Activated CD4-positive, alpha-beta memory T cell treated with anti-CD3 and anti-CD28 coated beads, Interleukin-2, amount 10 ng/mL, durations not matched to agents 7 days and 5 days (primary cell): Measurements from ENCODE around the gene MED15. TPM values are rescaled to one million over a fixed set of nuclear protein-coding genes. Genes with fewer than 3 reads are reported as not detected.

Experiments
- CTCF ChIA-PET: fragments of 350-600 bp; sonication (Branson Sonifier 250); formaldehyde crosslinking; loops from one replicate; lab custom pipeline; 2021; ENCODE audit warnings: antibody characterized with exemption, inconsistent platforms; lab: Charles Lee
- POLR2A ChIA-PET: fragments of 350-600 bp; sonication (Branson Sonifier 250); formaldehyde crosslinking; loops from one replicate; lab custom pipeline; 2021; ENCODE audit warnings: antibody characterized with exemption; lab: Charles Lee
- DNase-seq: peaks from one replicate; pipeline ENCODE4 v3.0.0-alpha.2; 2020
- H3K27ac Mint-ChIP-seq: one replicate; pipeline ENCODE4 v1.8.0; 2021; ENCODE audit warnings: mild to moderate bottlenecking, mixed read lengths
- H3K27me3 Mint-ChIP-seq: one replicate; pipeline ENCODE4 v1.8.0; 2021; ENCODE audit warnings: mixed read lengths
- H3K36me3 Mint-ChIP-seq: one replicate; pipeline ENCODE4 v1.8.0; 2021; ENCODE audit warnings: low read depth, mixed read lengths
- H3K4me1 Mint-ChIP-seq: one replicate; pipeline ENCODE4 v1.8.0; 2021; ENCODE audit warnings: mixed read lengths
- H3K4me3 Mint-ChIP-seq: one replicate; pipeline ENCODE4 v1.8.0; 2021; ENCODE audit warnings: mild to moderate bottlenecking, mixed read lengths
- H3K9me3 Mint-ChIP-seq: one replicate; pipeline ENCODE4 v1.8.0; 2021; ENCODE audit warnings: mixed read lengths
- total RNA-seq, 2 experiments: library from RNA; stranded (reverse); gene quantifications; one replicate each; pipeline ENCODE4 v1.2.3, GENCODE V29; 2021

The MED15 gene
- total RNA-seq, 2 experiments from 2014 or later = 168 TPM

- Mint-ChIP-seq H3K27ac (peak overlapping the region; percentile 61), H3K9me3 (no peaks in the 10 kb centered on the region), H3K4me1 (peaks cover 65% of the 10 kb centered on the region), H3K27me3 (no peaks in the 10 kb centered on the region), H3K36me3 (peaks cover 52% of the 10 kb centered on the region), H3K4me3 (no peak overlapping the region)
- ChIA-PET POLR2A (interaction anchor here (0.7 to 16.0 kb wide), 4 partner anchors 8 to 41 kb away, joined by 3 to 396 read pairs (median 5); partner anchors contain the start of gene MED15), CTCF (interaction anchor here (1.0 kb wide), 1 partner anchor 9 kb away, joined by 4 read pairs; no protein-coding TSS in a partner anchor)
- no peak for DNase-seq
Measured at GRCh38 chr22:20517841-20518592, 10.6 kb downstream of the MED15 start.

- DNase-seq = no peak
- Mint-ChIP-seq H3K27ac (no peak overlapping the region), H3K4me1 (peaks cover 68% of the 10 kb centered on the region), H3K9me3 (no peaks in the 10 kb centered on the region), H3K27me3 (no peaks in the 10 kb centered on the region), H3K4me3 (no peak overlapping the region), H3K36me3 (peaks cover 56% of the 10 kb centered on the region)
- CTCF ChIA-PET = interaction anchor here (0.7 to 1.4 kb wide), 2 partner anchors 101 to 117 kb away, joined by 3 read pairs; no protein-coding TSS in a partner anchor
- POLR2A ChIA-PET = interaction anchor here (1.0 to 16.0 kb wide), 3 partner anchors 10 to 39 kb away, joined by 3 to 396 read pairs (median 3); no protein-coding TSS in a partner anchor
Measured at GRCh38 chr22:20519558-20519957, 12.1 kb downstream of the MED15 start.

GRCh38 chr22:20520093-20520511 is 12.7 kb downstream of the MED15 start:
- CTCF ChIA-PET = interaction anchor here (1.4 kb wide), 1 partner anchor 102 kb away, joined by 3 read pairs; no protein-coding TSS in a partner anchor
- no peak for DNase-seq
- no peaks in the 10 kb centered on the region for H3K27me3 Mint-ChIP-seq
- no peak overlapping the region for H3K4me3 Mint-ChIP-seq
- H3K4me1 Mint-ChIP-seq = peaks cover 71% of the 10 kb centered on the region
- POLR2A ChIA-PET = interaction anchor here (1.0 to 16.0 kb wide), 4 partner anchors 11 to 39 kb away, joined by 3 to 396 read pairs (median 4); no protein-coding TSS in a partner anchor
- no peaks in the 10 kb centered on the region for H3K9me3 Mint-ChIP-seq
- H3K36me3 Mint-ChIP-seq = peaks cover 53% of the 10 kb centered on the region
- peak overlapping the region; percentile 57 for H3K27ac Mint-ChIP-seq

GRCh38 chr22:20522134-20523004 is 15.0 kb downstream of the MED15 start:
- peaks cover 69% of the 10 kb centered on the region for H3K4me1 Mint-ChIP-seq
- H3K27ac Mint-ChIP-seq = peak overlapping the region; percentile 53
- no peak overlapping the region for H3K4me3 Mint-ChIP-seq
- no peaks in the 10 kb centered on the region for H3K9me3 Mint-ChIP-seq
- no peaks in the 10 kb centered on the region for H3K27me3 Mint-ChIP-seq
- ChIA-PET CTCF (no interaction called here), POLR2A (interaction anchor here (1.0 to 3.1 kb wide), 5 partner anchors 14 to 35 kb away, joined by 3 to 18 read pairs (median 6); partner anchors contain the start of genes KLHL22 and MED15)
- H3K36me3 Mint-ChIP-seq = peaks cover 61% of the 10 kb centered on the region
- no peak for DNase-seq

- Mint-ChIP-seq H3K4me3 (no peak overlapping the region), H3K36me3 (peaks cover 59% of the 10 kb centered on the region), H3K27me3 (no peaks in the 10 kb centered on the region), H3K27ac (peak overlapping the region; percentile 63), H3K4me1 (peaks cover 64% of the 10 kb centered on the region), H3K9me3 (no peaks in the 10 kb centered on the region)
- POLR2A ChIA-PET = interaction anchor here (0.8 to 3.4 kb wide), 10 partner anchors 11 to 46 kb away, joined by 3 to 19 read pairs (median 5); partner anchors contain the start of genes KLHL22 and MED15
- peak; percentile 36 for DNase-seq
- CTCF ChIA-PET = no interaction called here
Measured at GRCh38 chr22:20523086-20523983, 15.9 kb downstream of the MED15 start.

- Mint-ChIP-seq H3K27ac (peak overlapping the region; percentile 66), H3K4me3 (no peak overlapping the region), H3K27me3 (no peaks in the 10 kb centered on the region), H3K9me3 (no peaks in the 10 kb centered on the region), H3K4me1 (peaks cover 60% of the 10 kb centered on the region), H3K36me3 (peaks cover 59% of the 10 kb centered on the region)
- no peak for DNase-seq
- ChIA-PET CTCF (interaction anchor here (0.9 to 2.5 kb wide), 2 partner anchors 47 to 106 kb away, joined by 3 to 7 read pairs; no protein-coding TSS in a partner anchor), POLR2A (interaction anchor here (0.8 to 3.4 kb wide), 8 partner anchors 12 to 45 kb away, joined by 3 to 19 read pairs (median 6); partner anchors contain the start of gene MED15)
Measured at GRCh38 chr22:20524004-20524481, 16.6 kb downstream of the MED15 start.

GRCh38 chr22:20525048-20525447 is 17.6 kb downstream of the MED15 start:
- no peak for DNase-seq
- H3K4me3 Mint-ChIP-seq = no peak overlapping the region
- ChIA-PET POLR2A (interaction anchor here (1.7 to 3.4 kb wide), 5 partner anchors 9 to 27 kb away, joined by 4 to 19 read pairs (median 7); partner anchors contain the start of gene MED15), CTCF (interaction anchor here (0.7 to 2.5 kb wide), 5 partner anchors 9 to 107 kb away, joined by 3 to 7 read pairs (median 3); no protein-coding TSS in a partner anchor)
- no peaks in the 10 kb centered on the region for H3K27me3 Mint-ChIP-seq
- H3K36me3 Mint-ChIP-seq = peaks cover 54% of the 10 kb centered on the region
- H3K9me3 Mint-ChIP-seq = no peaks in the 10 kb centered on the region
- H3K27ac Mint-ChIP-seq = no peak overlapping the region
- peaks cover 54% of the 10 kb centered on the region for H3K4me1 Mint-ChIP-seq

- ChIA-PET POLR2A (interaction anchor here (2.1 to 3.4 kb wide), 2 partner anchors 10 to 18 kb away, joined by 6 to 19 read pairs; partner anchors contain the start of gene MED15), CTCF (interaction anchor here (2.5 kb wide), 1 partner anchor 45 kb away, joined by 7 read pairs; no protein-coding TSS in a partner anchor)
- no peaks in the 10 kb centered on the region for H3K9me3 Mint-ChIP-seq
- no peaks in the 10 kb centered on the region for H3K27me3 Mint-ChIP-seq
- H3K36me3 Mint-ChIP-seq = peaks cover 51% of the 10 kb centered on the region
- no peak overlapping the region for H3K4me3 Mint-ChIP-seq
- no peak overlapping the region for H3K27ac Mint-ChIP-seq
- no peak for DNase-seq
- peaks cover 47% of the 10 kb centered on the region for H3K4me1 Mint-ChIP-seq
Measured at GRCh38 chr22:20526305-20526627, 18.9 kb downstream of the MED15 start.

- Mint-ChIP-seq H3K36me3 (peaks cover 53% of the 10 kb centered on the region), H3K4me1 (peaks cover 50% of the 10 kb centered on the region), H3K9me3 (no peaks in the 10 kb centered on the region), H3K27me3 (no peaks in the 10 kb centered on the region), H3K4me3 (no peak overlapping the region), H3K27ac (no peak overlapping the region)
- CTCF ChIA-PET = interaction anchor here (2.5 kb wide), 1 partner anchor 45 kb away, joined by 7 read pairs; no protein-coding TSS in a partner anchor
- no peak for DNase-seq
- POLR2A ChIA-PET = interaction anchor here (0.9 to 3.4 kb wide), 3 partner anchors 11 to 18 kb away, joined by 3 to 19 read pairs (median 6); partner anchors contain the start of gene MED15
Measured at GRCh38 chr22:20526628-20527355, 19.4 kb downstream of the MED15 start.

- ChIA-PET POLR2A (interaction anchor here (0.9 kb wide), 1 partner anchor 16 kb away, joined by 4 read pairs; no protein-coding TSS in a partner anchor), CTCF (interaction anchor here (0.6 to 1.3 kb wide), 2 partner anchors 35 to 110 kb away, joined by 3 to 4 read pairs; no protein-coding TSS in a partner anchor)
- Mint-ChIP-seq H3K9me3 (no peaks in the 10 kb centered on the region), H3K27me3 (no peaks in the 10 kb centered on the region), H3K36me3 (peaks cover 51% of the 10 kb centered on the region), H3K27ac (no peak overlapping the region), H3K4me1 (peaks cover 48% of the 10 kb centered on the region), H3K4me3 (no peak overlapping the region)
- no peak for DNase-seq
Measured at GRCh38 chr22:20528405-20528978, 21.1 kb downstream of the MED15 start.
